HG02981 (cell line): Measurements from ENCODE around the gene ZNF343.

Experiments
- ATAC-seq: cut with Tn5 transposase; IDR thresholded peaks from one replicate; pipeline ENCODE4 v1.9.1; 2021; ENCODE audit warnings: mild to moderate bottlenecking, moderate library complexity; ENCODE audit not compliant: unreplicated experiment

The ZNF343 gene

DNA sequence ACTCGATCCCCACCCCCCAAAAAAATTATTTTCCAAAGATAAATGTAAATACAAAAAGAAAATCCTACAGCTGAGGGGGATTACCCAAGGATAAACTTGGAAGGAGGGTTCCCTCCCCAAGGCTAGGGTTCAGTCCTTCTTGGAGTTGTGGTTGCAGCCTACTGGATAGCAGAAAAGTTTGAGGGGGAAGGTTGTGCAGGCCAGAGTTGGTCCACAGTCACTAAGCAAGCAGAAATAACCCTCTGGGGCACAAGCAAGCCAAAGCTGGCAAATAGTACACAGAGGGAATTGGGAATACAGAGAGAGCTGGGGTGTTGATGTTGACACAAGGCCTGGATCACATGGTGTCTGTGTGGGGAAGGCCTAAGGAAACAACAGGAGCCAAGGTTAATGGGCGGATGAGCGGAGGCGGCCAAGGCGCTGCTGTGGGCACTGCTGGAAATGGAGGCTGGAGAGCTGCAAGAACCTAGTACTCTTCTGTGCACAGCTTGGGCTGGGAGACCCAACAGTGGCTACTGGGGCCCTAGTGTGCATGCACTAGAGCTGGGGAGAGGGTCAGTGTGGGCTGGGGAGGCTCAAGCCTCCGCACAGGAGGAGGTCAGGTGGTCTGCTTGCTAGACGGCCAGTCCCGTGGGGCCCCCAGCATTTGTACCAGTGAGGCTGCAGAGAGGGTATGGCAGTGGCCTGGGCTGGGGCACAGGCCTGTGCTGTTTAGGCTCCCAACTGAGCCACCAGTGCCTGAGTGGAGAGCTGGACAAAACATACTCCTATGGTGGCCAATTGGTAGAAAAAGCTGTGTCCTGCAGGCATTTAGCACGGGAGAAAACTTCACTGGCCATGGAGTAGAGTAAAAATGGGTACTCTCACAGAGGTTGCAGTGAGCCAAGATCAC lies 32.6 kb downstream of the ZNF343 start:
- no peak for ATAC-seq

DNA sequence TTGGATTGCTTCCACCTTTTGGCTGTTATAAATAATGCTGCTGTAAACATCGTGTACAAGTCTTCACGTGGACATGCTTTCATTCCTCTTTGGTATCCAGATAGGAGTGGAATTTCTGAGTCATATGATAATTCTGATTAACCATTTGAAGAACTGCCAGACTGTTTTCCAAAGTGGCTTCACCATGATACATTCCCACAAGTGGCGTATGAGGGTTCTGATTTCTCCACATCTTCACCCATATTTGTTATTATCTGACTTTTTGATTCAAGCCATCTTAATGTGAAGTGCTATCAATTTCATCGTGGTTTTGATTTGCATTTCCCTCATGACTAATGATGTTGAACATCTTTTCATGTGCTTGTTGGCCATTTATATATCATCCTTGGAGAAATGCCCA lies 35.2 kb downstream of the ZNF343 start:
- ATAC-seq: no peak

DNA sequence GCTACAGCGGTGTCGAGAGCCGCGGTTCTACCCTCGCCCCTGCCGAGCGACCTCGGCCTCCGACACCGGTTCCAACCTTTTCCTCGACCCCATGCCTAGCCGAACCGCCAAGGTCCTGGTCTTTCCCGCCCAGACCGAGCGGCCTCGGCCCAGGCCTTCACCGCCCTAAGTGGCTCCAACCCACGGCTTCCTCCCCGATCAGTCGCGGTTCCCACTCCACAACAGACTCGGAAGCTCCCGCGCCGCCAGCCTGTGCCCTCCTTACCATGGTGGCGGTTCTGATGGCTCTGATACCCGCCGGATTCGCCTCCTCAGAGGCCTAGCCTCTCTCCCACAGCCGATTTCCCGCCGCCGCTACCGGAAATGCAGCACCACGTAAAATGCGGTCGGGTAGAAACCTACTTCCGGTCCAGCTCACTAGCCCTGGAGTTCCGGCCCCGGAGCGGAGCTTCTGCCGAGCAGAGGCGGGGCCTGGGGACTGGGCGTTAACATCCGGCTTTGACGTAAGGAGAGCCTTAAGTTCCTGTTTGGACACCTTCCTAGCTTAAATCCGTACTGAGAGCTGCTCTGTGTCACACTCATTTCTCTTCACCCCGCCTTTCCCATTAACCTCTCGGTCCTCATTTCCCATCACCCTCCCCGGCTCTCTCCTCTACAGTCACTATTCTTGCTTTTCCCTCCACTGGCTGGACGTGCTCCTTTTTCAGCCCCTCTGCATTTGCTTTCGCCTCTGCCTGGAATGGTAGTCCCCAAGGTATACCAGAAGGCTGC lies 38.1 kb downstream of the ZNF343 start, which contains the start of gene SNRPB:
Gene SNRPB, minus strand, starts transcription at position 367 of the 771 bp plus-strand sequence. Its CDS starts 99 bp downstream, at position 268.
- ATAC-seq: peak; percentile 95

DNA sequence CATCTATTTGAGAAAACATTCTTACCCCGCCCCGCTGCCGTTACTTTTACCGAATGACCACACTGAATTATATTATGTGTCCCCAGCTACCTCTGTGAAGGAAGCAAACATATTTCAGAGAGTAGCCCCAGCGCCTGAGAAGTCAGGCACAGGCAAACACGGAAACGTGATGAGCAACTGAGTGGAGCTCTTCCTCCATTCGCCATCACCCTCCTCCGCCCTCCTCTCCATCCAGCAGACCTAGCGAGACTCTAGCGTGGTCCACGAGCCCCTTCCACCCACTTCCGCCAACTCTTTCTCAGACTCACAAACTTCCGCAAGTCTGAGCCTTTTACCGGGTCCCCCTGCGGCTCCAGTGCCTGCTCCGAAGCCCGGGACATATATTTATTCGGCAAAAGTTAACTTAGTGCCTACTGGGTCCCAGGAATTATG lies 38.7 kb downstream of the ZNF343 start:
- ATAC-seq: peak; percentile 25

DNA sequence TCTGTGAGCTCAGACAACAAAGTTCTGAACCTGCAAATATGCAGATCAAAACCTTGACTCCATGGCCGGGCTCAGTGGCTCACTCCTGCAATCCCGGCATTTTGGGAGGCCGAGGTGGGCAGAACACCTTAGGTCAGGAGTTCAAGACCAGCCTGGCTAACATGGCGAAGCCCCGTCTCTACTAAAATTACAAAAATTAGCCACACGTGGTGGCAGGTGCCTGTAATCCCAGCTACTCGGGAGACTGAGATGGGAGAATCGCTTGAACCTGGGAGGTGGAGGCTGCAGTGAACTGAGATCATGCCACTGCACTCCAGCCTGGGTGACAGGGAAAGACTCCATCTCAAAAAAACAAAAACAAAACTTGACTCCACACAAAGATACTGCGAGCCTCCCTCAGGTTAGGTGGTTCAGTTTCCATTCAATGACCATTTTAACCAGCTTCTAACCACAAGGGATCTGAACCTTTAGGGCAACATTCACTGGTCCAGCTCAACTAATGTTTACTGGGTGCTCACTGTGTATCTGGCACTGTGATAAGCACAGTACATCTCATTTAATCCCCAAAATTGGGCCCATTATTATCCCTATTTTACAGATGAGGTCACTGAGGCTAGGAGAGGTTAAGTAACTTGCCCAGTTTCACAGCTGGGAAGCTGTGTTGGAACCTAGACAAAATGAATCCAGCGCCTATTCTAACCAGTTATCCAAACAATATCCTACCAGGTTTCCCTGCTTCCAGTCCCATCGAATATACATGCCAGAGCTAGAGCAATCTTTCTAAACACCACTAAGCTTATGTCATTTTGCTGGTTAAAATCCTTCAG lies 39.9 kb downstream of the ZNF343 start:
- ATAC-seq: no peak

DNA sequence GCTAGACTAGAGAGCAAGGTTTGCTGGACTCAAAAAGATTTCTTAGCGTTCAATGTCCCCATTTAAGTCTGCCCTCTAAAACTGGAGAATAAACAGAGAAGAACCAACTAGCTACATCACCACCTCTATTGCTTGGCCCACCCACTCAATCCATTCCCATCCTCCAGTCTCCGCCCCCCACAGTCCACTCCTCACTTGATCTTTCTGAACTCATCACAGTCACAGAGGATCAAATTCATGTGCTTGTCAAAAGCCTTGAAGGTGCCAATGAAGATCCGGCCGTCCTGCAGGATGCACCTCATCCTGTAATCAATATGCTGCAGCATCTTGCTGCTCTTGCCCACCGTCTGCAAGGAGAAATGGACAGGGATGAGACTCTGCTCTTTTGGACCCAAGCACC lies 41.3 kb downstream of the ZNF343 start:
- no peak for ATAC-seq

DNA sequence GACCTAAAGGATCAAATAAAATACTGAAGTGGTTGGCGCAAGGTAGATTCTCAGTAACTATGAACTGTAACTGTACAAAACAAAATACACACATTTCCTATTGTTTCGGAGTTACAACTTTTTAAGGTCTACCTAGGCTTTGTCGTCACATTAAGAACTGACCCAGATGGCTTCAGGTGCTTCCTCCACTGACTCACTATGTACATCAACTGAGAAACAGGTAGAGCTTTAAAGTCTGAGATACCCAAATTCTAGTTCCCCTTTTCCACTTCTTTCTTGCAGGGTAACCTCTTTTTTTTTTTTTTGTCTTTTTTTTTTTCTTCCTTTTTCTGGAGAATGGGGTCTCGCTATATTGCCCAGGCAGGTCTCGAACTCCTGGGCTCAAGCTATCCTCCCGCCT lies 43.6 kb downstream of the ZNF343 start:
- ATAC-seq: no peak

- no peak for ATAC-seq
Observed at GRCh38 chr20:2463616-2464365, 44.9 kb downstream of the ZNF343 start.

DNA sequence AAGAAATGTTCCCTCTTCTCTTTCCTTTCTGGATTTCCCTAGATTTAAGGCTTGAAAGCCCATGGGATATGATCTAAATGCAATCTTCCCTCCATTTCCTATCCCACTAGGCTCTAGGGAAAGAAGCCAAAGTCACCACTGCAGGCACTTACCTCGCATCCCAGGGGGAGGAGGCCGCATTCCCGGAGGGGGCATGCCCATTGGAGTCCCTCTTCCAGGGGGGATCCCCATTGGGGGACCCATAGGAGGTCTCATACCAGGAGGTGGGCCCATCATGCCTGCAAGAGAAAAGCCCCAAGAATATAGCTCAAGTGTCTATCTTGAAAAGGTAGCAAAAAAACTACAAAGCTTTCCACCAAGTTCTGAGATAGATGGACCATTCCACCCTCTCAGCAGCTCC lies 46.2 kb downstream of the ZNF343 start:
- no peak for ATAC-seq

DNA sequence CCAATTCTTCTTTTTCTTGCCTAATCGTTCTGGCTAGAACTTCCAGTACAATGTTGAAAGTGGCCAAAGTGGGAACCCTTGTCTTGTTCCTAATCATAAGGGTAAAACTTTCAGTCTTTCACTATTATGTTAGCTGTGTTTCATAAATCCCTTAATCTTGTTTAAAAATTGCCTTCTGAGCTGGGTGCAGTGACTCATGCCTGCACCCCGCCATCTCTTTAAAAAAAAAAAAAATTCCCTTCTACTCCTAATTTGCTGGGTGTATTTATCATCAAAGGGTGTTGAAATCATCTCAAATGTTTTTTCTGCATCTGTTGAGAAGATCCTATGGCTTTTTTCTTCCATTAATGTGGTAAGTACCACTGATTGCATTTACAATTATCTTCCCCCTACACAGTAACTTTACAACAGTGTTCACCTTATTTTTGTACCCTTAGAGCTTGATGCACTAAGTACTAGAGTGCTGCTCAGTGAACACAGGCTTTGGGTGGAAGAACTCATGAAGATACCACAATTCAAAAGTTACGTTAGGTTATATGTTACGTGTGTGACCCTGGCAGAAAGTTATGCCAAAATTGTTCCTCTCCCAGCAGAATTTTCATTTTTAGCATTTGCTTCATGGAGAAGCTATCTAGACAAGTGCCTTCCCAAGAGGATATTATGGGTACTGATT lies 47.8 kb downstream of the ZNF343 start:
- ATAC-seq: no peak

DNA sequence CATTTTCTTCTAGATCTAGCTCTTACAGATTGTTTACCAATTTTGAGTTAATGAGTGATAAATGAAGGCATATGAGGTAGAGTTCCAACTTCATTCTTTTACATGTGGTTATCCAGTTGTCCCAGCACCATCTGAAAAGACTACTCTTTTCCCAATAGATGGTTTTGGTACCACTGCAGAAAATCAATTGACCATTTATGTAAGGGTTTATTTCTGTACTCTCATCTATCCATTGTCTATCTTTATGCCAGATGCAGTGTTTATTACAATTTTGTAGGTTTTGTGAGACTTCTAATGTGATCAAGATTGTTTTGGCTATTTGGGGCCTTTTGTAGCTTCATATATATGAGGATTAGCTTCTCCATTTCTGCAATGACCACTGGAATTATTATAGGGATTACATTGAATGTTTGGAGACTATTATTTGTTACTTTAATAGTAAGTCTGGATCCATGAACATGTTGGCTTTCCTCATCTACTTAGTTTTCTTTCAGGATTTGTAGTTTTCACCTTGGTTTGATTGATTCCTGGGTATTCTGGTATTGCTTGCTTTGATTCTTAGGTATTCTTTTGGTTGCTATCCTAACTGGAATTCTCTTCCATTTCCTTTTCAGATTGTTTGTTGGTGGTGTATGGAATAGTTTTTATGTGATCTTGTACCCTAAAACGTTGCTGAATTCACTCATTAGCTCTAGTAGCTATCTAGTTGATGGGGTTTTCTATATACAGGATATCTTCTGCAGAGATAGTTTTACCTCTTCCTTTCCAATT lies 48.5 kb downstream of the ZNF343 start:
- ATAC-seq: no peak

- ATAC-seq: no peak
Observed at GRCh38 chr20:2458919-2459499, 49.7 kb downstream of the ZNF343 start.

GRCh38 chr20:2455771-2456497 lies 52.8 kb downstream of the ZNF343 start:
- ATAC-seq: no peak

- ATAC-seq: no peak
Observed at GRCh38 chr20:2453792-2454191, 54.9 kb downstream of the ZNF343 start.

- no peak for ATAC-seq
Observed at GRCh38 chr20:2451939-2452732, 56.6 kb downstream of the ZNF343 start.

GRCh38 chr20:2451422-2451821 lies 57.3 kb downstream of the ZNF343 start:
- ATAC-seq: no peak

DNA sequence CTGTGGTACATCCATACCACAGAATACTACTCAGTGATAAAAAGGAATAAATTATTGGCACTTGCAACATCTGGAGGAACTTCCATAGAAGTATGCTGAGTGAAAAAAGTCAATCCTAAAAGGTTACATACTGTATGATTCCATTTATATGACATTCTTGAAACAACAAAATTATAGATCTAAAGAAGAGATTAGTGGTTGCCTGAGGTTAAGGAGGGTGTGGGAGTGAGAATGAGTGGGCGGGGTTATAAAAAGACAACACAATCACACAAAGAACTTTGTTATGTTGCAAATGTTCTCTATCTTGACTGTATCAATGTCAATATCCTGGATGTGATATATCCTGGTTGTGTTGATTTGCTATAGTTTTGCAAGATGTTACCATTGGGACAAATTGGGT lies 59.3 kb downstream of the ZNF343 start:
- no peak for ATAC-seq
